WTC11 (cell line): ENCODE data around the gene DUOX1. TPM values are rescaled to one million over a fixed set of nuclear protein-coding genes. Genes with fewer than 3 reads are reported as not detected.

Source experiments
- ATAC-seq: fragments of 200-7000 bp; cut with Tn5 transposase; 2 replicates; pipeline ENCODE4 v1.10.0; 2021; ENCODE audit warnings: mild to moderate bottlenecking, moderate library complexity
- CTCF ChIA-PET: fragments of 300-600 bp; sonication (Branson Sonifier 250); formaldehyde crosslinking; loops from one replicate; lab custom pipeline; 2021; ENCODE audit warnings: antibody characterized with exemption; lab: Charles Lee
- POLR2A ChIA-PET: fragments of 350-600 bp; sonication (Branson Sonifier 250); formaldehyde crosslinking; loops from one replicate; lab custom pipeline; 2021; ENCODE audit warnings: antibody characterized with exemption; lab: Charles Lee
- DNase-seq: peaks from one replicate; pipeline ENCODE4 v3.0.0; 2021; ENCODE audit warnings: low spot score
- H3K27ac Mint-ChIP-seq: 2 replicates; pipeline ENCODE4 v1.8.0; 2021; ENCODE audit warnings: mixed read lengths
- H3K27me3 Mint-ChIP-seq: 2 replicates; pipeline ENCODE4 v1.8.0; 2021; ENCODE audit warnings: low read depth, mild to moderate bottlenecking, moderate library complexity, mixed read lengths
- H3K36me3 Mint-ChIP-seq: 2 replicates; pipeline ENCODE4 v1.8.0; 2021; ENCODE audit warnings: mixed read lengths
- H3K4me1 Mint-ChIP-seq: 2 replicates; pipeline ENCODE4 v1.8.0; 2022; ENCODE audit warnings: mixed read lengths
- H3K4me3 Mint-ChIP-seq: 2 replicates; pipeline ENCODE4 v1.8.0; 2021; ENCODE audit warnings: mild to moderate bottlenecking, moderate library complexity, mixed read lengths
- H3K9me3 Mint-ChIP-seq: 2 replicates; pipeline ENCODE4 v1.8.0; 2021; ENCODE audit warnings: mixed read lengths
- ATF1 ChIP-seq: sonication (generic); formaldehyde crosslinking; IDR thresholded peaks from 2 replicates; pipeline ENCODE4 v1.8.1; 2023; ENCODE audit warnings: mild to moderate bottlenecking, moderate library complexity, missing genetic modification reagents
- ATF6 ChIP-seq: sonication (generic); formaldehyde crosslinking; IDR thresholded peaks from 2 replicates; pipeline ENCODE4 v1.8.1; 2023; ENCODE audit warnings: mild to moderate bottlenecking, missing genetic modification reagents
- CBFB ChIP-seq: sonication (generic); formaldehyde crosslinking; IDR thresholded peaks from 2 replicates; pipeline ENCODE4 v1.8.1; 2022; ENCODE audit warnings: mild to moderate bottlenecking, low read depth, missing genetic modification reagents
- E2F1 ChIP-seq: sonication (generic); formaldehyde crosslinking; IDR thresholded peaks from 2 replicates; pipeline ENCODE4 v1.8.0; 2022; ENCODE audit warnings: mild to moderate bottlenecking, missing genetic modification reagents
- FOXP4 ChIP-seq: sonication (generic); formaldehyde crosslinking; IDR thresholded peaks from 2 replicates; pipeline ENCODE4 v1.8.0; 2022; ENCODE audit warnings: mild to moderate bottlenecking, missing genetic modification reagents
- GRHL2 ChIP-seq: fragments of 250-450 bp; sonication (Bioruptor Pico); IDR thresholded peaks from 2 replicates; pipeline ENCODE4 v1.8.0; 2022; ENCODE audit warnings: mild to moderate bottlenecking, moderate library complexity; ENCODE audit not compliant: insufficient replicate concordance, severe bottlenecking
- GTF2I ChIP-seq: fragments of 250-450 bp; sonication (Bioruptor Pico); conservative IDR thresholded peaks from 2 replicates; pipeline ENCODE4 v1.4.0; 2021; ENCODE audit warnings: mild to moderate bottlenecking
- IRF2 ChIP-seq: sonication (generic); formaldehyde crosslinking; IDR thresholded peaks from 2 replicates; pipeline ENCODE4 v1.8.0; 2022; ENCODE audit warnings: low read depth, missing genetic modification reagents, borderline replicate concordance
- JAZF1 ChIP-seq: fragments of 250-450 bp; sonication (Bioruptor Pico); IDR thresholded peaks from 2 replicates; pipeline ENCODE4 v1.9.0; 2021; ENCODE audit warnings: moderate library complexity, mild to moderate bottlenecking, inconsistent platforms
- NFE2L1 ChIP-seq: sonication (generic); formaldehyde crosslinking; IDR thresholded peaks from 2 replicates; pipeline ENCODE4 v1.8.1; 2023; ENCODE audit warnings: missing genetic modification reagents
- NR1H2 ChIP-seq: sonication (generic); formaldehyde crosslinking; IDR thresholded peaks from 2 replicates; pipeline ENCODE4 v1.9.0; 2021; ENCODE audit warnings: mild to moderate bottlenecking, moderate library complexity, missing genetic modification reagents
- PRRX2 ChIP-seq: fragments of 250-450 bp; sonication (Bioruptor Pico); IDR thresholded peaks from 2 replicates; pipeline ENCODE4 v1.8.0; 2021; ENCODE audit warnings: mild to moderate bottlenecking
- STAT6 ChIP-seq: sonication (generic); formaldehyde crosslinking; conservative IDR thresholded peaks from 2 replicates; pipeline ENCODE4 v1.8.1; 2023; ENCODE audit warnings: mild to moderate bottlenecking, low read depth, missing genetic modification reagents, moderate library complexity
- TCF7 ChIP-seq: sonication (generic); formaldehyde crosslinking; IDR thresholded peaks from 2 replicates; pipeline ENCODE4 v1.8.0; 2022; ENCODE audit warnings: mild to moderate bottlenecking, low read depth, missing genetic modification reagents, moderate library complexity
- USF1 ChIP-seq: sonication (generic); formaldehyde crosslinking; IDR thresholded peaks from 2 replicates; pipeline ENCODE4 v1.8.0; 2022; ENCODE audit warnings: mild to moderate bottlenecking, missing genetic modification reagents
- ZNF416 ChIP-seq: fragments of 250-450 bp; sonication (Bioruptor Pico); IDR thresholded peaks from 2 replicates; pipeline ENCODE4 v1.9.0; 2021; ENCODE audit warnings: mild to moderate bottlenecking, inconsistent platforms
- ZNF423 ChIP-seq: fragments of 250-450 bp; sonication (Bioruptor Pico); IDR thresholded peaks from 2 replicates; pipeline ENCODE4 v2.1.2; 2022; ENCODE audit warnings: mild to moderate bottlenecking, moderate library complexity
- total RNA-seq: library from RNA; stranded (reverse); gene quantifications from 3 replicates; pipeline ENCODE4 v1.2.3, GENCODE V29; 2021
- TF ChIP-seq, protein P1 (sequence below): sonication (generic); formaldehyde crosslinking; IDR thresholded peaks from 2 replicates; pipeline ENCODE4 v1.8.1; 2022; ENCODE audit warnings: low read depth, missing genetic modification reagents, borderline replicate concordance
- TF ChIP-seq, protein P2 (sequence below): sonication (generic); formaldehyde crosslinking; IDR thresholded peaks from 2 replicates; pipeline ENCODE4 v1.8.0; 2023; ENCODE audit warnings: missing genetic modification reagents
- TF ChIP-seq, protein P3 (sequence below): fragments of 250-450 bp; sonication (Bioruptor Pico); IDR thresholded peaks from 2 replicates; pipeline ENCODE4 v1.9.0; 2021; ENCODE audit warnings: mild to moderate bottlenecking

Gene DUOX1
- total RNA-seq, 1 experiment from 2014 or later, result 1.3 TPM

DNA sequence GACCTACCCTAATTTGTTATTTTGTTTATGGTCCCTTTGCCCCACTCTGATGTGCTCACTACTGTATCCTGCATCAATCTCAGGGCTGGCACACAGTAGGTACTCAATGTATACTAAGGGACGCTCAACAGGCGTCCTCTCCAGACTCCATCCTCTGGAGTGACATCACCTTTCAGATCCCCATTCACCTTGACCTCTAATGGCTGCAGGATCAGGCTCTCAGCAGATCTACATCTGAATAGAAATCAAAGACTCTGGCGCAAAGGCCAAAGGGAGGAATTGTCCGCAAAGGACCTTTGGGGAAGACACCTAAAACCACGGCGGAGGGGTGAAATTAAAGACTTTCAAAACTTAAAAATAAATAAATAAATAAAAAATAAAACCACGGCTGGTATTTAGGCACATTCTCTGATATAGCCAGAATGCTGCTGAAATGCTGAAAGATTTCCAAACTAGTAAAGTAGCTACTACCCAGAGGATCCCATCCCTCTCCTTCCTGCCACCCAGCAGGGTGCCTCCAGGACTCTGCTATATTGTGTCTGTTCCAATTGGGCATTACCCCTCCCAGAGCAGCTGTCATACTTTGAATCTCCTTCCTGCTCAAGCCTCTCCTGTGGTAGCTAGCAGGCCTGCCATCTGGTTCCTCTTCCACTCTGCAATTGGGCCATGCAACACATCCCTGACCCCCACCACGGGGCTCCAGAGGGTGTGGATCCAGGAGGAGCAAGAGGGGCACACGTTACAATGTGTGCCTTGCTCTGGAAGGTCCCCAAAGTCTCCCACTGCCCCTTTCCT, 51.9 kb downstream of the DUOX1 start (continued):
- TF ChIP-seq, protein P1, sequence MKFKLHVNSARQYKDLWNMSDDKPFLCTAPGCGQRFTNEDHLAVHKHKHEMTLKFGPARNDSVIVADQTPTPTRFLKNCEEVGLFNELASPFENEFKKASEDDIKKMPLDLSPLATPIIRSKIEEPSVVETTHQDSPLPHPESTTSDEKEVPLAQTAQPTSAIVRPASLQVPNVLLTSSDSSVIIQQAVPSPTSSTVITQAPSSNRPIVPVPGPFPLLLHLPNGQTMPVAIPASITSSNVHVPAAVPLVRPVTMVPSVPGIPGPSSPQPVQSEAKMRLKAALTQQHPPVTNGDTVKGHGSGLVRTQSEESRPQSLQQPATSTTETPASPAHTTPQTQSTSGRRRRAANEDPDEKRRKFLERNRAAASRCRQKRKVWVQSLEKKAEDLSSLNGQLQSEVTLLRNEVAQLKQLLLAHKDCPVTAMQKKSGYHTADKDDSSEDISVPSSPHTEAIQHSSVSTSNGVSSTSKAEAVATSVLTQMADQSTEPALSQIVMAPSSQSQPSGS, result no peak
- TF ChIP-seq JAZF1 (CRISPR knock-in tag) (no peak), ZNF416 (CRISPR knock-in tag) (no peak), GTF2I (no peak), FOXP4 (CRISPR knock-in tag) (no peak), STAT6 (no peak)
- TF ChIP-seq, protein P2, sequence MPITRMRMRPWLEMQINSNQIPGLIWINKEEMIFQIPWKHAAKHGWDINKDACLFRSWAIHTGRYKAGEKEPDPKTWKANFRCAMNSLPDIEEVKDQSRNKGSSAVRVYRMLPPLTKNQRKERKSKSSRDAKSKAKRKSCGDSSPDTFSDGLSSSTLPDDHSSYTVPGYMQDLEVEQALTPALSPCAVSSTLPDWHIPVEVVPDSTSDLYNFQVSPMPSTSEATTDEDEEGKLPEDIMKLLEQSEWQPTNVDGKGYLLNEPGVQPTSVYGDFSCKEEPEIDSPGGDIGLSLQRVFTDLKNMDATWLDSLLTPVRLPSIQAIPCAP (CRISPR knock-in tag), result no peak
- TF ChIP-seq, all 79 proteins: peak for 0

GRCh38 chr15:45182996-45183395, 53.2 kb downstream of the DUOX1 start:
- DNase-seq, result no peak
- Mint-ChIP-seq H3K4me1 (peaks cover 64% of the 10 kb centered on the region), H3K36me3 (peaks cover 7% of the 10 kb centered on the region; the same call in 1 of the 2 replicates), H3K27ac (no peak overlapping the region), H3K9me3 (no peaks in the 10 kb centered on the region), H3K27me3 (peaks cover 4% of the 10 kb centered on the region), H3K4me3 (peak overlapping the region; percentile 4)
- TF ChIP-seq ZNF423, result peak; percentile 46; the same call in 1 of the 2 replicates
- peak; percentile 91 for TF ChIP-seq NFE2L1 (CRISPR knock-in tag)
- no peak for TF ChIP-seq ATF1 (CRISPR knock-in tag)
- TF ChIP-seq E2F1 (CRISPR knock-in tag), result no peak
- ChIA-PET POLR2A (interaction anchor here (2.2 kb wide), 1 partner anchor 15 kb away, joined by 6 read pairs; no protein-coding TSS in a partner anchor), CTCF (interaction anchor here (1.9 kb wide), 2 partner anchors 15 to 20 kb away, joined by 7 to 8 read pairs; no protein-coding TSS in a partner anchor)
- peak; percentile 12 for ATAC-seq

DNA sequence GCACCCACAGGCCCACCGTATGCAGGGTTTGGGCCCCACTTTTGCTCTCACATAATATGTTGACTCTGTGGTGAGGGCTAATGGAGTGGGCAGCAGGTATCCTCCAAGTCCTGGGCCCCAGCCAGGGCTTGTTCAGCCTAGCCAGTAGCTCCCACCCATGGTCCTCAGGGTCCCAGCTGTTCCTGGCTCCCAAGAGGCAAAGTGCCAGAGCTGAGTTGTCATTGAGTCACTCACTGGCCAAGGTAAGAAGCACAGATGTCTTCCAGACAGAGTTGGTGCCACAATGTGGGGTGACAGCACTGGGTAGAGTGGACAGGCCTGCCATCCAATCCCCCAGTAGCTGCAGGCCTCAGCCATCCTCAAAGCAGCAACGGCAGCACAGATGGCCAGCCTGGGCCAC, 53.7 kb downstream of the DUOX1 start:
- no peak overlapping the region for H3K27ac Mint-ChIP-seq
- POLR2A ChIA-PET, result interaction anchor here (2.2 kb wide), 1 partner anchor 15 kb away, joined by 6 read pairs; no protein-coding TSS in a partner anchor

More for the DNA sequence above, 53.7 kb downstream of the DUOX1 start:
- Mint-ChIP-seq H3K27me3 (peaks cover 9% of the 10 kb centered on the region), H3K4me3 (no peak overlapping the region), H3K9me3 (no peaks in the 10 kb centered on the region), H3K4me1 (peaks cover 67% of the 10 kb centered on the region), H3K36me3 (peaks cover 7% of the 10 kb centered on the region; the same call in 1 of the 2 replicates)
- ATAC-seq (no peak), DNase-seq (no peak)
- TF ChIP-seq, protein P3, sequence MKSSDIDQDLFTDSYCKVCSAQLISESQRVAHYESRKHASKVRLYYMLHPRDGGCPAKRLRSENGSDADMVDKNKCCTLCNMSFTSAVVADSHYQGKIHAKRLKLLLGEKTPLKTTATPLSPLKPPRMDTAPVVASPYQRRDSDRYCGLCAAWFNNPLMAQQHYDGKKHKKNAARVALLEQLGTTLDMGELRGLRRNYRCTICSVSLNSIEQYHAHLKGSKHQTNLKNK (CRISPR knock-in tag), result no peak
- TF ChIP-seq IRF2 (no peak), GRHL2 (CRISPR knock-in tag) (no peak), CBFB (CRISPR knock-in tag) (no peak), PRRX2 (CRISPR knock-in tag) (no peak), TCF7 (CRISPR knock-in tag) (no peak), USF1 (no peak), ATF6 (CRISPR knock-in tag) (no peak), NR1H2 (CRISPR knock-in tag) (no peak)
- CTCF ChIA-PET, result interaction anchor here (0.6 to 1.9 kb wide), 3 partner anchors 16 to 20 kb away, joined by 3 to 8 read pairs (median 7); no protein-coding TSS in a partner anchor
